Stimulated activated naive CD8-positive, alpha-beta T cell treated with anti-CD3 and anti-CD28 coated beads, Interleukin-15, amount 100 ng/mL, for 72 hours (primary cell): ENCODE measurements around the gene KCNQ1OT1.
A peak's percentile ranks its signal among the peaks of the same experiment; 100 is the strongest.

Experiments used
- ATAC-seq: fragments of 150-1000 bp; cut with Tn5 transposase; 2 replicates; pipeline ENCODE4 v1.10.0; 2021; ENCODE audit warnings: mild to moderate bottlenecking, moderate library complexity
- DNase-seq, 2 donors: peaks; one replicate each; pipeline ENCODE4 v3.0.0; 2021 to 2022
- H3K27ac Mint-ChIP-seq, 2 donors: one replicate each; pipeline ENCODE4 v1.8.0; 2022; ENCODE audit warnings: mild to moderate bottlenecking in 2 of 2, mixed read lengths in 2 of 2, moderate library complexity in 2 of 2
- H3K27me3 Mint-ChIP-seq: one replicate; pipeline ENCODE4 v1.8.0; 2022; ENCODE audit warnings: mixed read lengths
- H3K4me1 Mint-ChIP-seq: one replicate; pipeline ENCODE4 v1.8.0; 2022; ENCODE audit warnings: mild to moderate bottlenecking, mixed read lengths
- H3K4me3 Mint-ChIP-seq, 2 donors: one replicate each; pipeline ENCODE4 v1.8.0; 2022; ENCODE audit warnings: mild to moderate bottlenecking in 2 of 2, mixed read lengths in 2 of 2, moderate library complexity in 1 of 2
- H3K9me3 Mint-ChIP-seq, 2 donors: one replicate each; pipeline ENCODE4 v1.8.0; 2022; ENCODE audit warnings: mixed read lengths in 2 of 2

Gene KCNQ1OT1

GRCh38 chr11:2570211-2570811 lies 129.5 kb downstream of the KCNQ1OT1 start:
- DNase-seq, result no peak
- Mint-ChIP-seq H3K27ac (no peak overlapping the region), H3K27me3 (no peaks in the 10 kb centered on the region), H3K9me3 (no peaks in the 10 kb centered on the region), H3K4me3 (no peak overlapping the region), H3K4me1 (peaks cover 10% of the 10 kb centered on the region)
- ATAC-seq, result no peak

- Mint-ChIP-seq H3K27me3 (no peaks in the 10 kb centered on the region), H3K27ac (no peak overlapping the region), H3K9me3 (no peaks in the 10 kb centered on the region), H3K4me3 (no peak overlapping the region), H3K4me1 (peaks cover 10% of the 10 kb centered on the region)
- ATAC-seq (no peak), DNase-seq (no peak)
Observed at GRCh38 chr11:2569731-2570210, 130.0 kb downstream of the KCNQ1OT1 start.

GRCh38 chr11:2569321-2569721 lies 130.5 kb downstream of the KCNQ1OT1 start:
- H3K9me3 Mint-ChIP-seq, result no peaks in the 10 kb centered on the region
- H3K4me3 Mint-ChIP-seq, result no peak overlapping the region
- no peak for ATAC-seq
- peaks cover 10% of the 10 kb centered on the region for H3K4me1 Mint-ChIP-seq
- DNase-seq, result no peak
- no peak overlapping the region for H3K27ac Mint-ChIP-seq
- no peaks in the 10 kb centered on the region for H3K27me3 Mint-ChIP-seq

GRCh38 chr11:2567026-2567671 lies 132.6 kb downstream of the KCNQ1OT1 start:
- Mint-ChIP-seq H3K27me3 (no peaks in the 10 kb centered on the region), H3K9me3 (no peaks in the 10 kb centered on the region), H3K4me3 (no peak overlapping the region), H3K4me1 (peaks cover 10% of the 10 kb centered on the region), H3K27ac (peak overlapping the region in 1 of 2 donors; percentile 67)
- ATAC-seq (peak; percentile 41), DNase-seq (no peak)

- H3K4me3 Mint-ChIP-seq, result no peak overlapping the region
- DNase-seq (no peak), ATAC-seq (peak; percentile 31)
- peak overlapping the region in 1 of 2 donors; percentile 67 for H3K27ac Mint-ChIP-seq
- H3K4me1 Mint-ChIP-seq, result peaks cover 10% of the 10 kb centered on the region
- no peaks in the 10 kb centered on the region for H3K9me3 Mint-ChIP-seq
- H3K27me3 Mint-ChIP-seq, result no peaks in the 10 kb centered on the region
Observed at GRCh38 chr11:2566223-2567025, 133.4 kb downstream of the KCNQ1OT1 start.

- ATAC-seq, result no peak
- Mint-ChIP-seq H3K4me1 (peaks cover 10% of the 10 kb centered on the region), H3K9me3 (no peaks in the 10 kb centered on the region), H3K4me3 (no peak overlapping the region), H3K27ac (peak overlapping the region in 1 of 2 donors; percentile 44), H3K27me3 (no peaks in the 10 kb centered on the region)
- no peak for DNase-seq
Observed at GRCh38 chr11:2565447-2566222, 134.2 kb downstream of the KCNQ1OT1 start.

GRCh38 chr11:2564588-2565425 lies 135.0 kb downstream of the KCNQ1OT1 start:
- no peak overlapping the region for H3K4me3 Mint-ChIP-seq

GRCh38 chr11:2564008-2564530 lies 135.7 kb downstream of the KCNQ1OT1 start:
- no peak for DNase-seq

More at GRCh38 chr11:2564588-2565425, 135.0 kb downstream of the KCNQ1OT1 start:
- Mint-ChIP-seq H3K27me3 (no peaks in the 10 kb centered on the region), H3K4me1 (peaks cover 12% of the 10 kb centered on the region), H3K9me3 (no peaks in the 10 kb centered on the region), H3K27ac (no peak overlapping the region)
- ATAC-seq (no peak), DNase-seq (no peak)

GRCh38 chr11:2563213-2564007 lies 136.4 kb downstream of the KCNQ1OT1 start:
- Mint-ChIP-seq H3K27ac (no peak overlapping the region), H3K4me1 (peaks cover 22% of the 10 kb centered on the region), H3K27me3 (no peaks in the 10 kb centered on the region), H3K9me3 (no peaks in the 10 kb centered on the region), H3K4me3 (no peak overlapping the region)
- DNase-seq (no peak), ATAC-seq (no peak)

More at GRCh38 chr11:2564008-2564530, 135.7 kb downstream of the KCNQ1OT1 start:
- Mint-ChIP-seq H3K27ac (no peak overlapping the region), H3K4me1 (peaks cover 19% of the 10 kb centered on the region), H3K27me3 (no peaks in the 10 kb centered on the region), H3K9me3 (no peaks in the 10 kb centered on the region), H3K4me3 (no peak overlapping the region)
- no peak for ATAC-seq

GRCh38 chr11:2562890-2563212 lies 136.9 kb downstream of the KCNQ1OT1 start:
- Mint-ChIP-seq H3K4me3 (no peak overlapping the region), H3K27me3 (no peaks in the 10 kb centered on the region), H3K4me1 (peaks cover 22% of the 10 kb centered on the region), H3K27ac (no peak overlapping the region), H3K9me3 (no peaks in the 10 kb centered on the region)
- DNase-seq (no peak), ATAC-seq (no peak)

- no peaks in the 10 kb centered on the region for H3K27me3 Mint-ChIP-seq
- ATAC-seq, result peak; percentile 38
- no peaks in the 10 kb centered on the region for H3K9me3 Mint-ChIP-seq
- H3K4me1 Mint-ChIP-seq, result peaks cover 22% of the 10 kb centered on the region
- no peak overlapping the region for H3K4me3 Mint-ChIP-seq
- DNase-seq, result no peak
- no peak overlapping the region for H3K27ac Mint-ChIP-seq
Observed at GRCh38 chr11:2561696-2562581, 137.9 kb downstream of the KCNQ1OT1 start.

GRCh38 chr11:2559527-2560311 lies 140.1 kb downstream of the KCNQ1OT1 start:
- H3K4me1 Mint-ChIP-seq, result peaks cover 12% of the 10 kb centered on the region
- H3K27ac Mint-ChIP-seq, result no peak overlapping the region
- H3K27me3 Mint-ChIP-seq, result no peaks in the 10 kb centered on the region
- no peak for ATAC-seq
- no peak overlapping the region for H3K4me3 Mint-ChIP-seq
- H3K9me3 Mint-ChIP-seq, result no peaks in the 10 kb centered on the region
- no peak for DNase-seq
